Measurements from ENCODE around the gene IPO11.

IPO11 gene

GRCh38 chr5:62412549-62413329 is at the start of gene IPO11:
Gene IPO11, plus strand, starts transcription at chr5:62412763. Its CDS starts 24,517 bp downstream, at chr5:62437280.
- peak within 1 kb of the TSS; percentile 81 to 96 (median 90) for H3K4me3 ChIP-seq
- H3K9ac ChIP-seq: peak within 1 kb of the TSS; percentile 80 to 95 (median 89)
- peaks cover 0 to 32% (median 12%) of the 10 kb centered on the region in 11 experiments; a peak in 14 of 22 replicates for H3K36me3 ChIP-seq
- H4K20me1 ChIP-seq: peaks cover 0 to 48% (median 23%) of the 10 kb centered on the region in 11 experiments; a peak in 13 of 22 replicates
- TF ChIP-seq Cebpa-rat (IDR thresholded peaks at IDR 0.05): peak in 2 of 11 experiments; percentile 22 to 63; a peak in 4 of 22 replicates
- peaks cover 14 to 26% (median 21%) of the 10 kb centered on the region in 10 experiments for H3K4me1 ChIP-seq
- no peaks in the 10 kb centered on the region for H3K27me3 ChIP-seq
- peaks cover 0 to 3% (median under 1%) of the 10 kb centered on the region in 11 experiments; a peak in 5 of 22 replicates for H3K9me3 ChIP-seq (replicated peaks in 1 of 11)
- H3K4me2 ChIP-seq: peak within 1 kb of the TSS; percentile 85 to 98 (median 94)
- H3K27ac ChIP-seq: peak within 1 kb of the TSS; percentile 12 to 94 (median 89); a peak in 21 of 22 replicates

DNA sequence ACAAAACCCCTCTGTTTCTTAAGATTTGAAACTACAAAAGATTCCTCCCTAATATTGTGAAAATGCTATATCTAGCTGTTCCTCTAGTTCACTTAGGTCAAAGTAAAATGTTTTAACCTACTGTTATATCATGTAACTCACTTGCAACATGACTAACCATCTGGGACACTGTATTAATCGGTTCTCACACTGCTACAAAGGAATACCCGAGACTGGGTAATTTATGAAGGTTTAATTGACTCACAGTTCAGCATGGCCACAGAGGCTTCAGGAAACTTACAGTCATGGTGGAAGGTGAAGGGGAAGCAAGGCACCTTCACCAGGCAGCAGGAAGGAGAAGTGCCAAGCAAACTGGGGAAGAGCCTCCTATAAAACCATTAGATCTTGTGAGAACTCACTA is 43.5 kb upstream of the IPO11 start:
- no peak overlapping the region for H3K9ac ChIP-seq
- H3K4me3 ChIP-seq: no peak overlapping the region
- peaks cover 0 to 3% (median 0%) of the 10 kb centered on the region in 11 experiments; a peak in 1 of 22 replicates for H4K20me1 ChIP-seq
- peaks cover 0 to 18% (median 14%) of the 10 kb centered on the region in 11 experiments; a peak in 18 of 22 replicates for H3K9me3 ChIP-seq (replicated peaks in 1 of 11)
- no peak overlapping the region for H3K4me2 ChIP-seq
- TF ChIP-seq Cebpa-rat (IDR thresholded peaks at IDR 0.05): no peak
- H3K27ac ChIP-seq: no peak overlapping the region
- peaks cover 79 to 100% (median 90%) of the 10 kb centered on the region in 11 experiments for H3K36me3 ChIP-seq
- no peaks in the 10 kb centered on the region for H3K27me3 ChIP-seq
- no peaks in the 10 kb centered on the region for H3K4me1 ChIP-seq

- Histone ChIP-seq H3K9me3 (replicated peaks in 1 of 11) (no peaks in the 10 kb centered on the region), H3K27ac (no peak overlapping the region), H3K4me1 (no peaks in the 10 kb centered on the region), H3K9ac (no peak overlapping the region), H3K4me3 (no peak overlapping the region), H3K4me2 (no peak overlapping the region), H3K36me3 (peaks cover 79 to 100% (median 90%) of the 10 kb centered on the region in 11 experiments), H3K27me3 (no peaks in the 10 kb centered on the region), H4K20me1 (peaks cover 0 to 3% (median 0%) of the 10 kb centered on the region in 11 experiments; a peak in 2 of 22 replicates)
- no peak for TF ChIP-seq Cebpa-rat (IDR thresholded peaks at IDR 0.05)
These were observed 41.2 kb upstream of the IPO11 start for GRCh38 chr5:62371409-62371808.

- H3K9ac ChIP-seq: no peak overlapping the region
- TF ChIP-seq Cebpa-rat (IDR thresholded peaks at IDR 0.05): no peak
- H3K4me3 ChIP-seq: no peak overlapping the region
- no peak overlapping the region for H3K4me2 ChIP-seq
- no peaks in the 10 kb centered on the region for H3K9me3 ChIP-seq (replicated peaks in 1 of 11)
- no peaks in the 10 kb centered on the region for H3K27me3 ChIP-seq
- peaks cover 82 to 100% (median 90%) of the 10 kb centered on the region in 11 experiments for H3K36me3 ChIP-seq
- no peak overlapping the region for H3K27ac ChIP-seq
- H3K4me1 ChIP-seq: no peaks in the 10 kb centered on the region
- peaks cover 0 to 3% (median 0%) of the 10 kb centered on the region in 11 experiments; a peak in 2 of 22 replicates for H4K20me1 ChIP-seq
These were observed 40.0 kb upstream of the IPO11 start for GRCh38 chr5:62372600-62372999.

DNA sequence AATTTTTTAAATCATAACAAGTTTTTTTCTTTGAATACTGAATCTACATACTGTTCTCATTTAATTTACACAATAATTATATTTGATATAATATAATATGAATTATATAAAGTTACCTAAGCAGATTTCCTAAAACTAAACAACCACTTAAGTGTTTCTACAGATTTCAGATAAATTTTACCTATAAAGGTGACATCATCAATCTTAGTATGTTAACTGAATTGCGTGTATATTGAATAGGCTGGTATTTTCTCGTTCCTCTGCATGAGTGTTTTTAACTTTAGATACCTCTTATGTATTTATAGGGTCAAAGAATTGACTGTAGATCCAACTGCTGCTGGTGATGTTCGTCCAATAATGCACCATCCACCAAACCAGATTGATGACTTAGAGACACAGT is 39.2 kb upstream of the IPO11 start:
- Histone ChIP-seq H3K36me3 (peaks cover 84 to 100% (median 90%) of the 10 kb centered on the region in 11 experiments), H3K4me1 (no peaks in the 10 kb centered on the region), H3K9me3 (replicated peaks in 1 of 11) (no peaks in the 10 kb centered on the region), H3K27me3 (no peaks in the 10 kb centered on the region), H3K4me2 (no peak overlapping the region), H3K9ac (no peak overlapping the region), H3K27ac (no peak overlapping the region), H4K20me1 (peaks cover 0 to 2% (median 0%) of the 10 kb centered on the region in 11 experiments; a peak in 2 of 22 replicates), H3K4me3 (no peak overlapping the region)
- TF ChIP-seq Cebpa-rat (IDR thresholded peaks at IDR 0.05): no peak

DNA sequence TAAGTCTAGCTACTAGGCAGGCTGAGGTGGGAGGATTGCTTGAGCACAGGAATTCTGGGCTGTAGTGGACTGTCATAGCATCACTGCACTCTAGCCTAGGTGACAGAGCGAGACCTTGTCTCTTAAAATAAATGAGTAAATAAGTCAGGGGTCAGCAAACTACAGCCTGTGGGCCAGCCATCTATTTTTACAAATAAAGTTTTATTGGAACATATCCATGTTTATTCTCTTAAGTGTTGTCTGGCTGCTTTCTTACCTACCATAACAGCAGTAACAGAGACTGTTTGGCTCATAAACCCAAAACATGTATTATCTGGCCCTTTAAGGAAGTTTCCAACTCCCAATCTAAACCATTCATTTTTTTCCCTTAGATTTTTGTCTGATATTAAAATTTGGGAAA is 38.5 kb upstream of the IPO11 start:
- H4K20me1 ChIP-seq: no peaks in the 10 kb centered on the region; a peak in 1 of 22 replicates
- H3K27me3 ChIP-seq: no peaks in the 10 kb centered on the region
- H3K9ac ChIP-seq: no peak overlapping the region
- no peaks in the 10 kb centered on the region for H3K4me1 ChIP-seq
- H3K27ac ChIP-seq: no peak overlapping the region
- H3K9me3 ChIP-seq (replicated peaks in 1 of 11): no peaks in the 10 kb centered on the region
- H3K4me3 ChIP-seq: no peak overlapping the region
- TF ChIP-seq Cebpa-rat (IDR thresholded peaks at IDR 0.05): no peak
- no peak overlapping the region for H3K4me2 ChIP-seq
- H3K36me3 ChIP-seq: peaks cover 84 to 100% (median 90%) of the 10 kb centered on the region in 11 experiments

DNA sequence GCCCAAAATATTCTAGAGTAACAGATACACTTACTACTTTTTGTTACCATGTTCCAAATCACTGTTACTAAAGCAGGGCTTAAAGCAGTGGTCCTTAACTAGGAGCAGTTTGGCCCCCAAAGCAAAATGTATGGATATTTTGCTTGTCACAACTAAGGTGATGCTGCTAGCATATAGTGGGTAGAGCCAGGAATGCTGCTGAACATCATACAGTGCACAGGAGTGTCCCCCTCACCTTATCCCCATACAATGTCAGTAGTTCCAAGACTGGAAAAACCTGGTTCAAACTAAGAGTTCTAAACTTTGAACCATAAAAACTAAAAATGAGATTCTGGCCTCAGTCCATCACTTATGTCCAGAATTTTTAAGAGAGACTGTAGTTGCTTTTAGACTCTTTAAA is 36.9 kb upstream of the IPO11 start:
- no peak overlapping the region; a peak in 1 of 22 replicates for H3K27ac ChIP-seq
- peaks cover 0 to 4% (median 0%) of the 10 kb centered on the region in 11 experiments; a peak in 2 of 22 replicates for H4K20me1 ChIP-seq
- no peaks in the 10 kb centered on the region for H3K27me3 ChIP-seq
- H3K9me3 ChIP-seq (replicated peaks in 1 of 11): no peaks in the 10 kb centered on the region
- H3K4me3 ChIP-seq: no peak overlapping the region
- no peak for TF ChIP-seq Cebpa-rat (IDR thresholded peaks at IDR 0.05)
- H3K4me1 ChIP-seq: no peaks in the 10 kb centered on the region
- no peak overlapping the region for H3K4me2 ChIP-seq
- peaks cover 86 to 100% (median 93%) of the 10 kb centered on the region in 11 experiments for H3K36me3 ChIP-seq
- no peak overlapping the region for H3K9ac ChIP-seq

GRCh38 chr5:62376064-62376463 is 36.5 kb upstream of the IPO11 start:
- Histone ChIP-seq H3K4me1 (no peaks in the 10 kb centered on the region), H4K20me1 (peaks cover 0 to 4% (median 0%) of the 10 kb centered on the region in 11 experiments; a peak in 2 of 22 replicates), H3K9me3 (replicated peaks in 1 of 11) (no peaks in the 10 kb centered on the region), H3K9ac (no peak overlapping the region), H3K27me3 (no peaks in the 10 kb centered on the region), H3K36me3 (peaks cover 86 to 100% (median 93%) of the 10 kb centered on the region in 11 experiments), H3K4me3 (no peak overlapping the region), H3K4me2 (no peak overlapping the region), H3K27ac (no peak overlapping the region; a peak in 1 of 22 replicates)
- no peak for TF ChIP-seq Cebpa-rat (IDR thresholded peaks at IDR 0.05)

DNA sequence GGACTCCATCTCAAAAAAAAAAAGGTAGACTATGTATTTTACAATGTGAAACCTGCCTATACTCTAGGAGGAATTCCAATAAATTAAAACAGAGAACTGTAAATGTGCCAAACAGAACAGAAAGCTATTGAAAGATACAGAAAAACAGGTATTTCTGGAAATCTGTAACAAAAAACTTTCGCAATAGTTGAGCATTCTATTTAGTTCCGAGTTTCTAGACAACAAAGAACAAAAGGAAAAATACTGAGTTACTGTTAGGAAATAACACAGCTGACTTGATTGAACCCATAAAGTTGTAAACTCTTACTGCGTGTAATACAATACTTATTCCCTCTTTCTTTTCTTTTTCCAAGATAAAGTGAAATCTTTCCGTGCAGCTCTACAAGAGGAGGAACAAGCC is 27.4 kb upstream of the IPO11 start:
- no peaks in the 10 kb centered on the region for H3K4me1 ChIP-seq
- no peaks in the 10 kb centered on the region for H3K9me3 ChIP-seq (replicated peaks in 1 of 11)
- H3K9ac ChIP-seq: no peak overlapping the region
- H3K4me2 ChIP-seq: no peak overlapping the region
- peaks cover 93 to 100% (median 97%) of the 10 kb centered on the region in 11 experiments for H3K36me3 ChIP-seq
- TF ChIP-seq Cebpa-rat (IDR thresholded peaks at IDR 0.05): peak in 2 of 11 experiments; percentile 28 to 54; a peak in 3 of 22 replicates
- peaks cover 0 to 30% (median 10%) of the 10 kb centered on the region in 11 experiments; a peak in 5 of 22 replicates for H4K20me1 ChIP-seq
- H3K27ac ChIP-seq: no peak overlapping the region
- H3K27me3 ChIP-seq: no peaks in the 10 kb centered on the region
- H3K4me3 ChIP-seq: no peak overlapping the region
